Superior temporal gyrus (tissue), 1 donor: ENCODE measurements around the gene CAB39.

Source experiments
- DNase-seq: peaks from one replicate; pipeline ENCODE4 v3.0.0-alpha.2; 2016; ENCODE audit errors: extremely low spot score

The CAB39 gene

GRCh38 chr2:230757476-230757875 is 44.8 kb downstream of the CAB39 start:
- no peak for DNase-seq

GRCh38 chr2:230758566-230759480 is 46.2 kb downstream of the CAB39 start:
- no peak for DNase-seq

GRCh38 chr2:230759481-230760167 is 47.0 kb downstream of the CAB39 start:
- no peak for DNase-seq

GRCh38 chr2:230761704-230762103 is 49.1 kb downstream of the CAB39 start:
- DNase-seq: no peak

- DNase-seq: no peak
These were observed 49.8 kb downstream of the CAB39 start for GRCh38 chr2:230762317-230762896.

GRCh38 chr2:230764346-230764745 is 51.7 kb downstream of the CAB39 start:
- no peak for DNase-seq

- DNase-seq: no peak
These were observed 53.1 kb downstream of the CAB39 start for GRCh38 chr2:230765611-230766300.

- no peak for DNase-seq
These were observed 55.3 kb downstream of the CAB39 start for GRCh38 chr2:230767862-230768388.

GRCh38 chr2:230770804-230771203 is 58.2 kb downstream of the CAB39 start:
- no peak for DNase-seq

GRCh38 chr2:230772156-230772555 is 59.5 kb downstream of the CAB39 start:
- DNase-seq: no peak

- DNase-seq: no peak
These were observed 60.6 kb downstream of the CAB39 start for GRCh38 chr2:230773039-230773773.

GRCh38 chr2:230774348-230774951 is 61.8 kb downstream of the CAB39 start:
- DNase-seq: no peak

- no peak for DNase-seq
These were observed 63.1 kb downstream of the CAB39 start for GRCh38 chr2:230775737-230776136.

- no peak for DNase-seq
These were observed 65.1 kb downstream of the CAB39 start for GRCh38 chr2:230777721-230778120.

- DNase-seq: no peak
These were observed 65.9 kb downstream of the CAB39 start for GRCh38 chr2:230778350-230779063.

- DNase-seq: no peak
These were observed 66.5 kb downstream of the CAB39 start for GRCh38 chr2:230779126-230779525.

GRCh38 chr2:230779607-230780006 is 67.0 kb downstream of the CAB39 start:
- DNase-seq: no peak

- DNase-seq: no peak
These were observed 68.6 kb downstream of the CAB39 start for GRCh38 chr2:230781130-230781797.

- no peak for DNase-seq
These were observed 70.5 kb downstream of the CAB39 start for GRCh38 chr2:230783101-230783500.
